WTC11 (cell line): ENCODE results near the gene ADORA1. TPM values are rescaled to one million over a fixed set of nuclear protein-coding genes. Genes with fewer than 3 reads are reported as not detected.

Source experiments
- ATAC-seq: fragments of 200-7000 bp; cut with Tn5 transposase; 2 replicates; pipeline ENCODE4 v1.10.0; 2021; ENCODE audit warnings: mild to moderate bottlenecking, moderate library complexity
- CTCF ChIA-PET: fragments of 300-600 bp; sonication (Branson Sonifier 250); formaldehyde crosslinking; loops from one replicate; lab custom pipeline; 2021; ENCODE audit warnings: antibody characterized with exemption; lab: Charles Lee
- POLR2A ChIA-PET: fragments of 350-600 bp; sonication (Branson Sonifier 250); formaldehyde crosslinking; loops from one replicate; lab custom pipeline; 2021; ENCODE audit warnings: antibody characterized with exemption; lab: Charles Lee
- DNase-seq: peaks from one replicate; pipeline ENCODE4 v3.0.0; 2021; ENCODE audit warnings: low spot score
- H3K27ac Mint-ChIP-seq: 2 replicates; pipeline ENCODE4 v1.8.0; 2021; ENCODE audit warnings: mixed read lengths
- H3K27me3 Mint-ChIP-seq: 2 replicates; pipeline ENCODE4 v1.8.0; 2021; ENCODE audit warnings: low read depth, mild to moderate bottlenecking, moderate library complexity, mixed read lengths
- H3K36me3 Mint-ChIP-seq: 2 replicates; pipeline ENCODE4 v1.8.0; 2021; ENCODE audit warnings: mixed read lengths
- H3K4me1 Mint-ChIP-seq: 2 replicates; pipeline ENCODE4 v1.8.0; 2022; ENCODE audit warnings: mixed read lengths
- H3K4me3 Mint-ChIP-seq: 2 replicates; pipeline ENCODE4 v1.8.0; 2021; ENCODE audit warnings: mild to moderate bottlenecking, moderate library complexity, mixed read lengths
- H3K9me3 Mint-ChIP-seq: 2 replicates; pipeline ENCODE4 v1.8.0; 2021; ENCODE audit warnings: mixed read lengths
- CREB1 ChIP-seq: sonication (generic); formaldehyde crosslinking; IDR thresholded peaks from 2 replicates; pipeline ENCODE4 v1.8.0; 2023; ENCODE audit warnings: mild to moderate bottlenecking, missing genetic modification reagents
- CREM ChIP-seq: sonication (generic); formaldehyde crosslinking; IDR thresholded peaks from 2 replicates; pipeline ENCODE4 v1.8.1; 2022; ENCODE audit warnings: mild to moderate bottlenecking, missing genetic modification reagents, moderate library complexity
- EMX1 ChIP-seq: fragments of 250-450 bp; sonication (Bioruptor Pico); IDR thresholded peaks from 2 replicates; pipeline ENCODE4 v1.8.0; 2021; ENCODE audit warnings: mild to moderate bottlenecking
- ETV6 ChIP-seq: sonication (generic); formaldehyde crosslinking; IDR thresholded peaks from 2 replicates; pipeline ENCODE4 v1.8.1; 2022; ENCODE audit warnings: mild to moderate bottlenecking, missing genetic modification reagents
- GABPB1 ChIP-seq: sonication (generic); formaldehyde crosslinking; IDR thresholded peaks from 2 replicates; pipeline ENCODE4 v1.8.1; 2023; ENCODE audit warnings: mild to moderate bottlenecking, missing genetic modification reagents
- GRHL2 ChIP-seq: fragments of 250-450 bp; sonication (Bioruptor Pico); IDR thresholded peaks from 2 replicates; pipeline ENCODE4 v1.8.0; 2022; ENCODE audit warnings: mild to moderate bottlenecking, moderate library complexity; ENCODE audit not compliant: insufficient replicate concordance, severe bottlenecking
- HMGA2 ChIP-seq: fragments of 250-450 bp; sonication (Bioruptor Pico); IDR thresholded peaks from 2 replicates; pipeline ENCODE4 v1.4.0; 2021; ENCODE audit warnings: mild to moderate bottlenecking, moderate library complexity
- IRF2 ChIP-seq: sonication (generic); formaldehyde crosslinking; IDR thresholded peaks from 2 replicates; pipeline ENCODE4 v1.8.0; 2022; ENCODE audit warnings: low read depth, missing genetic modification reagents, borderline replicate concordance
- MXD4 ChIP-seq: fragments of 250-450 bp; sonication (Bioruptor Pico); IDR thresholded peaks from 2 replicates; pipeline ENCODE4 v1.8.0; 2021; ENCODE audit warnings: mild to moderate bottlenecking, moderate library complexity, borderline replicate concordance
- MYBL2 ChIP-seq: sonication (generic); formaldehyde crosslinking; IDR thresholded peaks from 2 replicates; pipeline ENCODE4 v1.8.1; 2023; ENCODE audit warnings: mild to moderate bottlenecking, moderate library complexity, missing genetic modification reagents
- NFATC4 ChIP-seq: fragments of 250-450 bp; sonication (Bioruptor Pico); IDR thresholded peaks from 2 replicates; pipeline ENCODE4 v1.9.0; 2021; ENCODE audit warnings: mild to moderate bottlenecking
- NFE2L1 ChIP-seq: sonication (generic); formaldehyde crosslinking; IDR thresholded peaks from 2 replicates; pipeline ENCODE4 v1.8.1; 2023; ENCODE audit warnings: missing genetic modification reagents
- SOX15 ChIP-seq: fragments of 250-450 bp; sonication (Bioruptor Pico); IDR thresholded peaks from 2 replicates; pipeline ENCODE4 v1.9.0; 2021; ENCODE audit warnings: mild to moderate bottlenecking
- ZNF232 ChIP-seq: sonication (generic); formaldehyde crosslinking; IDR thresholded peaks from 2 replicates; pipeline ENCODE4 v1.8.0; 2022; ENCODE audit warnings: mild to moderate bottlenecking, missing genetic modification reagents
- ZNF317 ChIP-seq: sonication (generic); formaldehyde crosslinking; IDR thresholded peaks from 2 replicates; pipeline ENCODE4 v1.8.1; 2023; ENCODE audit warnings: low read depth, mild to moderate bottlenecking, moderate library complexity, missing genetic modification reagents, borderline replicate concordance
- total RNA-seq: library from RNA; stranded (reverse); gene quantifications from 3 replicates; pipeline ENCODE4 v1.2.3, GENCODE V29; 2021
- TF ChIP-seq, protein P1 (sequence below): sonication (generic); formaldehyde crosslinking; IDR thresholded peaks from 2 replicates; pipeline ENCODE4 v1.8.0; 2022; ENCODE audit warnings: mild to moderate bottlenecking, missing genetic modification reagents
- TF ChIP-seq, protein P2 (sequence below): sonication (generic); formaldehyde crosslinking; IDR thresholded peaks from 2 replicates; pipeline ENCODE4 v1.8.1; 2022; ENCODE audit warnings: low read depth, mild to moderate bottlenecking, moderate library complexity, missing genetic modification reagents, borderline replicate concordance
- TF ChIP-seq, protein P3 (sequence below): sonication (generic); formaldehyde crosslinking; IDR thresholded peaks from 2 replicates; pipeline ENCODE4 v1.8.0; 2022; ENCODE audit warnings: missing genetic modification reagents
- TF ChIP-seq, protein P4 (sequence below): sonication (generic); formaldehyde crosslinking; IDR thresholded peaks from 2 replicates; pipeline ENCODE4 v1.8.1; 2023; ENCODE audit warnings: mild to moderate bottlenecking, missing genetic modification reagents
- TF ChIP-seq, protein P5 (sequence below): sonication (generic); formaldehyde crosslinking; IDR thresholded peaks from 2 replicates; pipeline ENCODE4 v1.8.1; 2022; ENCODE audit warnings: mild to moderate bottlenecking, moderate library complexity, missing genetic modification reagents

Gene ADORA1
- total RNA-seq, 1 experiment from 2014 or later: 1.8 TPM

DNA sequence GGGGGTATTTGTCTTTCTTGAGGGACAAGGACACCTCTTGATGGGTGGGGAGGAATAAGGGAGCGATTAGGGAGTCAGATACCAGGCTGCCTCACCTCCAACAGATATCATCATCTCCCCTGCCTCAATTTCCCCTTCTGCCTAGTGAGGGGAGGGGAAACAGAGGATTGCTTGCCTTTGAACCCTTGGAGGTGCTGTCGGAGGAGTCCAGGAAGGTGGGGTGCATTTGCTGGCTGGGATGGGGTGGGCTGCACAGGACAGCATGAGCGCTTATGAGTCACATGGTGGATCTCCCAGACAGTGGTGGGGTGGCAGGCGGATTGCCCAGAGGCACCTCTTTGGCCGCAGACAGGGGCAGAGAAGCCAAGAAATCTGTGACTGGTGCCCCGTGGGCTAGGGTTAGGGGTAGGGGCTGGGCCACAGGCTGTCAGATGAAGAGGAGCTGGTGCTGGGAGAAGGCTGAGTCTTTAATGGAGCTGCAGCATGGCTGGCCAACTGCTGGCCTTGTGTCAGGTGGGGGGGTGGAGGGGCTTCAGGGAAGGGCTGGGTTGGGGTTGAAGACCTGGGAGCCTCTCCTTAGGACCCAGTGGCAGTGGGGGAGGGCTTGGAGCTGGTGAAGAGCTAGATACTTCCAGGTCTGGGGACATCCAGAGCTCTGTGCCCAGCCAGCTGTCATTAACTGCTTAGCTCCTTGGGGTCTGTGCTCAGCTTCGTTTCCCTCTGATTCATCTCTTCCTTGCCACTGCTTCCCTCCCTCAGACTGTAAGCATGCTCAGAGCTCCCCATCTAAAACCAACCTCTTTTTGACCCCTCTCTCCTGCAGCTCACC, 7.0 kb upstream of the ADORA1 start:
- Mint-ChIP-seq H3K4me1 (peaks cover 5% of the 10 kb centered on the region), H3K27ac (no peak overlapping the region), H3K4me3 (no peak overlapping the region), H3K27me3 (peaks cover 17% of the 10 kb centered on the region), H3K36me3 (no peaks in the 10 kb centered on the region), H3K9me3 (no peaks in the 10 kb centered on the region)
- no peak for ATAC-seq
- DNase-seq: no peak
- ChIA-PET CTCF (interaction anchor here (1.3 to 4.9 kb wide), 8 partner anchors 31 to 148 kb away, joined by 3 to 146 read pairs (median 10); no protein-coding TSS in a partner anchor), POLR2A (no interaction called here)
- TF ChIP-seq ZNF317 (no peak), CREM (CRISPR knock-in tag) (no peak), SOX15 (CRISPR knock-in tag) (no peak), CREB1 (no peak), ZNF232 (no peak), GRHL2 (CRISPR knock-in tag) (no peak), GABPB1 (no peak), HMGA2 (no peak), IRF2 (CRISPR knock-in tag) (no peak), ETV6 (no peak), MYBL2 (CRISPR knock-in tag) (no peak), MXD4 (no peak), NFATC4 (CRISPR knock-in tag) (no peak)
- TF ChIP-seq, protein P1, sequence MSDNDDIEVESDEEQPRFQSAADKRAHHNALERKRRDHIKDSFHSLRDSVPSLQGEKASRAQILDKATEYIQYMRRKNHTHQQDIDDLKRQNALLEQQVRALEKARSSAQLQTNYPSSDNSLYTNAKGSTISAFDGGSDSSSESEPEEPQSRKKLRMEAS (CRISPR knock-in tag): no peak
- TF ChIP-seq, protein P2, sequence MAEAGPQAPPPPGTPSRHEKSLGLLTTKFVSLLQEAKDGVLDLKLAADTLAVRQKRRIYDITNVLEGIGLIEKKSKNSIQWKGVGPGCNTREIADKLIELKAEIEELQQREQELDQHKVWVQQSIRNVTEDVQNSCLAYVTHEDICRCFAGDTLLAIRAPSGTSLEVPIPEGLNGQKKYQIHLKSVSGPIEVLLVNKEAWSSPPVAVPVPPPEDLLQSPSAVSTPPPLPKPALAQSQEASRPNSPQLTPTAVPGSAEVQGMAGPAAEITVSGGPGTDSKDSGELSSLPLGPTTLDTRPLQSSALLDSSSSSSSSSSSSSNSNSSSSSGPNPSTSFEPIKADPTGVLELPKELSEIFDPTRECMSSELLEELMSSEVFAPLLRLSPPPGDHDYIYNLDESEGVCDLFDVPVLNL (CRISPR knock-in tag): no peak
- TF ChIP-seq, protein P3, sequence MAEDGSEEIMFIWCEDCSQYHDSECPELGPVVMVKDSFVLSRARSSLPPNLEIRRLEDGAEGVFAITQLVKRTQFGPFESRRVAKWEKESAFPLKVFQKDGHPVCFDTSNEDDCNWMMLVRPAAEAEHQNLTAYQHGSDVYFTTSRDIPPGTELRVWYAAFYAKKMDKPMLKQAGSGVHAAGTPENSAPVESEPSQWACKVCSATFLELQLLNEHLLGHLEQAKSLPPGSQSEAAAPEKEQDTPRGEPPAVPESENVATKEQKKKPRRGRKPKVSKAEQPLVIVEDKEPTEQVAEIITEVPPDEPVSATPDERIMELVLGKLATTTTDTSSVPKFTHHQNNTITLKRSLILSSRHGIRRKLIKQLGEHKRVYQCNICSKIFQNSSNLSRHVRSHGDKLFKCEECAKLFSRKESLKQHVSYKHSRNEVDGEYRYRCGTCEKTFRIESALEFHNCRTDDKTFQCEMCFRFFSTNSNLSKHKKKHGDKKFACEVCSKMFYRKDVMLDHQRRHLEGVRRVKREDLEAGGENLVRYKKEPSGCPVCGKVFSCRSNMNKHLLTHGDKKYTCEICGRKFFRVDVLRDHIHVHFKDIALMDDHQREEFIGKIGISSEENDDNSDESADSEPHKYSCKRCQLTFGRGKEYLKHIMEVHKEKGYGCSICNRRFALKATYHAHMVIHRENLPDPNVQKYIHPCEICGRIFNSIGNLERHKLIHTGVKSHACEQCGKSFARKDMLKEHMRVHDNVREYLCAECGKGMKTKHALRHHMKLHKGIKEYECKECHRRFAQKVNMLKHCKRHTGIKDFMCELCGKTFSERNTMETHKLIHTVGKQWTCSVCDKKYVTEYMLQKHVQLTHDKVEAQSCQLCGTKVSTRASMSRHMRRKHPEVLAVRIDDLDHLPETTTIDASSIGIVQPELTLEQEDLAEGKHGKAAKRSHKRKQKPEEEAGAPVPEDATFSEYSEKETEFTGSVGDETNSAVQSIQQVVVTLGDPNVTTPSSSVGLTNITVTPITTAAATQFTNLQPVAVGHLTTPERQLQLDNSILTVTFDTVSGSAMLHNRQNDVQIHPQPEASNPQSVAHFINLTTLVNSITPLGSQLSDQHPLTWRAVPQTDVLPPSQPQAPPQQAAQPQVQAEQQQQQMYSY: no peak

DNA sequence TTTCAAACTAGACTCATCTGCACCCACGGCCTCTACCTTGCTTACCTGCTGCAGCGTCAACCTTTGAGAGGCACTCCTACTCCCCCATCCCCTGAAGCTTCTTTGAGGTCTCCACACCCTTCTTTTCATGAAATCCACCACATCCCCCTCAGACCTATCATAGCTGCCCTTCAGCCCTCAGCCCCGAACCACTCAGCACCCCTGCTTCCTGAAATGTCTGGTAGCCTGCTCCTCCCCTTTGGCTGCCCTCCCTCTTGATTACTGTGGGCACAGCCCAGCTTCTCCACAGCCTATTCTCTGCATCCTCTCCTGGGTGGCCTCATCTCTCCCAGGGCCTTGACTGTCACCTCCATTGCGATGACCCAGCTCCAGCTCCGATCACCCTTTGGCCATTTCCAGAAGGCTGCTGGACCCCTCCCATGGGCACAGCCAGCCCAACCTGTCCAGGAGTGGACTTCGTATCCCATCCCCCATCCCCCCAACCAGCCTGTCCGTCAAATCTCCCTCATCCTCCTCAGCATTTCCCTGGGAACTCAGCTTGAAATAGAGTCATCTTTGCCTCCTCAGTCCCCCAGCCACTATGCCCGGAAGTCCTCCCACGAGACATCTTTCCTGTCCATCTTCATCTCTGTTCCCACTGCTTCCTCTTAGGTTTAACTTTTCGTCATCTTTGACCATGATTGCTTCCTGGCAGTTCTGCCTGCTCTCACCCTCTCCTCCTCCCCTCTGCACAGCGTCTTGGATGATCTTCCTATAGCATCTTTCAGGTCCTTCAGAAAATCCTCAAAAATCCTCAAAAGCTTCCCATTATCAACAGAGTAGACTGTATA, 6.1 kb upstream of the ADORA1 start:
- TF ChIP-seq NFE2L1 (CRISPR knock-in tag): no peak
- TF ChIP-seq SOX15 (CRISPR knock-in tag): no peak
- TF ChIP-seq, protein P4, sequence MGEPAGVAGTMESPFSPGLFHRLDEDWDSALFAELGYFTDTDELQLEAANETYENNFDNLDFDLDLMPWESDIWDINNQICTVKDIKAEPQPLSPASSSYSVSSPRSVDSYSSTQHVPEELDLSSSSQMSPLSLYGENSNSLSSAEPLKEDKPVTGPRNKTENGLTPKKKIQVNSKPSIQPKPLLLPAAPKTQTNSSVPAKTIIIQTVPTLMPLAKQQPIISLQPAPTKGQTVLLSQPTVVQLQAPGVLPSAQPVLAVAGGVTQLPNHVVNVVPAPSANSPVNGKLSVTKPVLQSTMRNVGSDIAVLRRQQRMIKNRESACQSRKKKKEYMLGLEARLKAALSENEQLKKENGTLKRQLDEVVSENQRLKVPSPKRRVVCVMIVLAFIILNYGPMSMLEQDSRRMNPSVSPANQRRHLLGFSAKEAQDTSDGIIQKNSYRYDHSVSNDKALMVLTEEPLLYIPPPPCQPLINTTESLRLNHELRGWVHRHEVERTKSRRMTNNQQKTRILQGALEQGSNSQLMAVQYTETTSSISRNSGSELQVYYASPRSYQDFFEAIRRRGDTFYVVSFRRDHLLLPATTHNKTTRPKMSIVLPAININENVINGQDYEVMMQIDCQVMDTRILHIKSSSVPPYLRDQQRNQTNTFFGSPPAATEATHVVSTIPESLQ (CRISPR knock-in tag): no peak
- TF ChIP-seq, protein P5, sequence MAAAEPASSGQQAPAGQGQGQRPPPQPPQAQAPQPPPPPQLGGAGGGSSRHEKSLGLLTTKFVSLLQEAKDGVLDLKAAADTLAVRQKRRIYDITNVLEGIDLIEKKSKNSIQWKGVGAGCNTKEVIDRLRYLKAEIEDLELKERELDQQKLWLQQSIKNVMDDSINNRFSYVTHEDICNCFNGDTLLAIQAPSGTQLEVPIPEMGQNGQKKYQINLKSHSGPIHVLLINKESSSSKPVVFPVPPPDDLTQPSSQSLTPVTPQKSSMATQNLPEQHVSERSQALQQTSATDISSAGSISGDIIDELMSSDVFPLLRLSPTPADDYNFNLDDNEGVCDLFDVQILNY (CRISPR knock-in tag): no peak
- TF ChIP-seq GABPB1: no peak
- no peak for TF ChIP-seq EMX1
- TF ChIP-seq IRF2 (CRISPR knock-in tag): no peak
- TF ChIP-seq, protein P3: no peak
- TF ChIP-seq, all 79 proteins: peak for 0
- Mint-ChIP-seq H3K4me3 (no peak overlapping the region), H3K9me3 (no peaks in the 10 kb centered on the region), H3K4me1 (peaks cover 13% of the 10 kb centered on the region), H3K27ac (no peak overlapping the region), H3K36me3 (no peaks in the 10 kb centered on the region), H3K27me3 (peaks cover 18% of the 10 kb centered on the region)
- ChIA-PET CTCF (interaction anchor here (1.3 to 4.9 kb wide), 9 partner anchors 30 to 147 kb away, joined by 3 to 146 read pairs (median 11); no protein-coding TSS in a partner anchor), POLR2A (no interaction called here)
- ATAC-seq (no peak), DNase-seq (no peak)
